ENCODE results near the gene USP10.

USP10 gene

DNA sequence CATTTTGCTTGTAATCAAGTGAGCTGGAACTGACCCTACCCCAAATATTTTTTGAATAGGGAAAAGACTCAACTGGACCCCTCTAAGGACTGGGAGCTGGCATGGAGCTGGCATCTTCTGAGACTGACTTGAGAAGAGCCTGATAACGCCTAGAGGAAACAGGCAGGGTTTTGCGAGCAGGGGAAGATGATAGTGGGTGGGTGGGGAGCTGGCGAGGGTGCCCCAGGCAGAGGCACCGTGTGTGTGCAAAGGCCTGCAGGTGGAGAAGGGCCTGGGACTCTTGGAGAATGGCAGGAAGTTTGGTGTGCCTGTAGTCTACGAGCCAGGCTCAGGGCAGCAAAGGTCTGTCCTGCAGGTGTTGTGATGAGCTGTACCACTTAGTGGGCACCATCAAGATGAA, 124.1 kb downstream of the USP10 start:
- no peak for DNase-seq (ENCODE audit: low read depth)

DNA sequence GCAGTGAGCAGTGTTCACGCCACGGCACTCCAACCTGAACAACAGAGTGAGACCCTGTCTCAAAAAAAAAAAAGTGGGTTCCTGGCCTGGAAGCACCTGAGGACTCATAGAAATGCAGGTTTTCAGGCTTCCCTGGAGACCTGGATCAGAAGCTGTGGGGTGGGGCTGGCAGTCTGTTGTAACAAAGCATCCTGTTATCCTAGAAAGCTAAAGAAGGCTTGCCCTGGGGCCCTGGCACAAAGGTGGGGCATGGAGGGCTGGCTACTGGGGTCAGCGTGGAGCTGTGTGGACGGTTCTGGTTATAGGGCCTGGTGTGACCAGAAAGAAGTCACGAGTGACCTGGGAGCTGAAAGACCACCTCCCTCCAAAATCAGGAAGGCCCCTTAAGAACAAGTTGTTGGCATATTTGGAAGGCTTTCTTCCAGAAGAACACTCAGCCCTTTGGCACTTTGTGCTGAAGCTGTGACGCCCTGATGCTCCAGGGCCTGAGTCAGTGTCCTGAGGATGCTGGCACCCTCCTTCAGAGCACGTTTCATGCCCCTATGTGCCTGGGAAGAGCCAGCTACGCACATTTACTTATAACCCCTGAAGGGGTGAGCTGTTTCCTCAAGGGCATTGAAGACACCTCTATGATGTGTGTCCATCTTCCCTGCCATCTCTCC, 126.2 kb downstream of the USP10 start:
- DNase-seq (ENCODE audit: low read depth), result no peak

DNA sequence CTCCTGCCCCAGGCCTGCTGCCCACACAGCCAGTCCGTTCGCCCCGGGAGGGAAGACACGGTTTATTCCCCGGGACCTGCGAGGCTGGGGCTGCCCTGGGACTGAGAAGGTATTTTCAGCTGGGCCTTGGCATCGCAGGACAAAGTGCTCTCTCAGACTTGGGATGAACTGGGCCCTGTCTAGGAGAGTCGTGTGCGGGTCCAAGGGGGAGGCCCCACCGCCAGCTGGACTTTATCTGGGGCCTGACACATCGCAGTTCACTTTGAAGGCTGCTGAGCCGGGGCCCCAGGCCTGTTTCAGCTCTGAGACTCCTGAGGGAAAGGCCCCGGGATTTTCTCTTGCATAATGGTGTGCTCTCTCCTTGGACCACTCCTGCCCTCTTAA, 126.8 kb downstream of the USP10 start:
- no peak for DNase-seq (ENCODE audit: low read depth)

DNA sequence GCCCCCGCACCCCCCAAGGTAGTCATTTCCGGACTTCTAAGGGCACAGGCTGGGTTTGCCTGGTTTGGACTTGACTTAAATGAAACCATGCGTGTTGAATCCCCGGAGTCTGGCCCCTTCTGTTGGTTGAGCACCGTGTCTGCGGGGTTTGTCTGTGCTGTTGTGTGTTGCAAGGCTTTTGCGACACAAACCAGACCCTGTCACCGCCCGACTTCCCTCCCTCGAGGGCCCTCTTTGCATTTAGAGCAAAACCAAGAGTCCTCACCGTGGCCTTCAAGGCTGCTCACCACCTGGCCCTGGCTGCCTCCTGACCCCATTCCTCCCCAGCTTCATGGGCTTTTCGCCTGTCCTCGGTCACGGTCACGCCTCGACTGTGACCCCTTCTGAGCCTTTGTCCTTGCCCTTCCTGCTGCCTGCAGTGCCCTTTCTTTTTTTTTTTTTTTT, 127.4 kb downstream of the USP10 start:
- no peak for DNase-seq (ENCODE audit: low read depth)

DNA sequence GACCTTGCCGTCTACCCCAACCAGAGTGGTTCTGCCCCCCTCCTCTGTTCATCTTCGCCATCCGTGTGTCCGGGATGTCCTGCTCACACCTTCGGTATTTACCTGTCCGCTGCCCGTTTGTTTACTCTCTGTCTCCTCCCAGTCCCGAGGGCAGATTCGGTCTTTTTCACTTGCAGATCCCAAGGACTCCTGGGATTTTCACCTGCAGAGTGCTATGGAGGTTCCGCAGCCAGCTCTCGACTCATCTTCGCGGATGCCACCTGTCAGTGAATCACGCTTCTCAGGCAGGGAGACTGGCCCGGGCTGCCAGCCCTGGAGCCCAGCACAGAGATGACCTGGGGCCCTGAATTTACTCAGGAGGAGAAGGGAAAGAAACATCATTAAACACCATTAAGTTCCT, 128.1 kb downstream of the USP10 start:
- DNase-seq (ENCODE audit: low read depth), result no peak

DNA sequence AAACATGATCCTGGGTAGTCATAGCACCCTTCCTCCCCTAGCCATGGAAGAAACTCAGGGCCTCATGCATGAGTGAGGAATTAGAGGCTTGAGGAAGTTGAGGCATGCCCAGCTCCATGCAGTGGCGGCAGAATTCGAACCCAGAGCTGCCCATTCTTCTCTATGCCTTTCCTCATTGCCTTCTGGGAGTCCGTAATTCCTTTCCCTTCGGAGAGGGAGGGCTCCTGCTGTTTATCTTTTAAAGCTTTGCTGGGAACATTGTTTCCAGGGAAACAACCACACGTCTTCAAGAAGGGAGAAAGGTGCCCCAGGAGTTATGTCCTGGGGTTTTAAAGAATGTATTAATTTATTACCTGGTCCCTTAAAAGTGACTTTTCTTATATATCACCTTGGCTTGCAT, 128.5 kb downstream of the USP10 start:
- no peak for DNase-seq (ENCODE audit: low read depth)

All from T follicular helper cell (primary cell).